ENCODE data around the gene TNNC2. TPM values are rescaled to one million over a fixed set of nuclear protein-coding genes. Genes with fewer than 3 reads are reported as not detected.

The TNNC2 gene
- total and polyA plus RNA-seq, 9 of the 15 experiments (the other 6 are each of a cell fraction or from before 2014, with no cell fraction given), result not detected

- TF ChIP-seq HDAC2 (IDR thresholded peaks at IDR 0.05), result peak; percentile 32; the same call in 1 of the 2 replicates
- TF ChIP-seq GTF2E2 (tag; IDR thresholded peaks at IDR 0.05), result no peak; the same call in 1 of the 2 replicates
- TF ChIP-seq ZNF561 (CRISPR knock-in tag; conservative IDR thresholded peaks at IDR 0.05), result no peak
- no peak for TF ChIP-seq RNF219 (CRISPR knock-in tag; IDR thresholded peaks at IDR 0.05)
- TF ChIP-seq MAFF (IDR thresholded peaks at IDR 0.05; ENCODE audit: low read length), result no peak
- no peak for TF ChIP-seq GATAD2B (IDR thresholded peaks at IDR 0.05; ENCODE audit: borderline replicate concordance)
- peak; percentile 99 for TF ChIP-seq MBD2 (IDR thresholded peaks at IDR 0.05; ENCODE audit: borderline replicate concordance, low read depth)
- no peak for TF ChIP-seq E2F6 (IDR thresholded peaks at IDR 0.05; ENCODE audit: borderline replicate concordance in 1 of 2, extremely low read depth in 1 of 2, insufficient read depth in 1 of 2, insufficient read length in 1 of 2, low read depth in 1 of 2, low read length in 1 of 2, poor library complexity in 1 of 2, severe bottlenecking in 1 of 2)
- TF ChIP-seq ZNF830 (CRISPR knock-in tag; IDR thresholded peaks at IDR 0.05), result no peak
- no peak for TF ChIP-seq CREB1 (IDR thresholded peaks at IDR 0.05)
- TF ChIP-seq CREB1 (CRISPR knock-in tag; IDR thresholded peaks at IDR 0.05), result 0 out of 2 replicates have a peak, but pooled peaks have one; percentile 35
- peak; percentile 100 for TF ChIP-seq PBX2 (CRISPR knock-in tag; IDR thresholded peaks at IDR 0.05; ENCODE audit: low read depth)
- peak; percentile 100 for TF ChIP-seq PBX2 (tag; conservative IDR thresholded peaks at IDR 0.05; ENCODE audit: low read depth)
- TF ChIP-seq KDM1A (IDR thresholded peaks at IDR 0.05), result no peak
- peak; percentile 99 for TF ChIP-seq ASH1L (IDR thresholded peaks at IDR 0.05; ENCODE audit: borderline replicate concordance, low read depth, partially characterized antibody)
- no peak for TF ChIP-seq FOXA1 (IDR thresholded peaks at IDR 0.05; ENCODE audit: borderline replicate concordance)
- TF ChIP-seq BHLHE40 (IDR thresholded peaks at IDR 0.05; ENCODE audit: low read length), result peak; percentile 31
- TF ChIP-seq MED1 (CRISPR knock-in tag; IDR thresholded peaks at IDR 0.05; ENCODE audit: borderline replicate concordance), result no peak
- peak; percentile 81 for TF ChIP-seq CHD1 (IDR thresholded peaks at IDR 0.05; ENCODE audit: low read length)
- TF ChIP-seq POLR2AphosphoS5 (IDR thresholded peaks at IDR 0.05; ENCODE audit: control insufficient read depth, insufficient read depth, low read depth, low read length), result peak; percentile 62; the same call in 1 of the 2 replicates
- TF ChIP-seq TEAD1 (CRISPR knock-in tag; IDR thresholded peaks at IDR 0.05), result 0 out of 4 replicates have a peak, but pooled peaks of 1 of the 2 experiments have one; percentile 4
- peak; percentile 88 for TF ChIP-seq ATF7 (IDR thresholded peaks at IDR 0.05)
Observed at GRCh38 chr20:45857114-45857881, 30.2 kb upstream of the TNNC2 start, which contains the start of the genes ACOT8 and ZSWIM3 (continued).

Measured in K562 (cell line).